GM06990 (cell line): ENCODE data around the gene CDS1.

Experiments used
- DNase-seq: peaks from one replicate; pipeline ENCODE4 v3.0.0-alpha.2; 2011; ENCODE audit not compliant: insufficient read length; ENCODE audit errors: extremely low read depth
- H3K27me3 ChIP-seq: replicated peaks from 2 replicates; pipeline ENCODE4 v1.6.0; 2011; ENCODE audit warnings: low read length; ENCODE audit not compliant: control insufficient read depth, insufficient read depth
- H3K36me3 ChIP-seq: 2 replicates; pipeline ENCODE4 v1.5.1; 2011; ENCODE audit warnings: low read length; ENCODE audit not compliant: control insufficient read depth, insufficient read depth
- H3K4me3 ChIP-seq: replicated peaks from 2 replicates; pipeline ENCODE4 v1.5.1; 2011; ENCODE audit warnings: low read depth, mild to moderate bottlenecking, control low read depth, low read length
- TF ChIP-seq, protein P1 (sequence below): IDR thresholded peaks from 2 replicates; pipeline ENCODE4 v1.5.1; 2011; ENCODE audit warnings: low read length, control low read depth, mild to moderate bottlenecking, inconsistent platforms; ENCODE audit not compliant: insufficient read depth, poor library complexity, severe bottlenecking

CDS1 gene

DNA sequence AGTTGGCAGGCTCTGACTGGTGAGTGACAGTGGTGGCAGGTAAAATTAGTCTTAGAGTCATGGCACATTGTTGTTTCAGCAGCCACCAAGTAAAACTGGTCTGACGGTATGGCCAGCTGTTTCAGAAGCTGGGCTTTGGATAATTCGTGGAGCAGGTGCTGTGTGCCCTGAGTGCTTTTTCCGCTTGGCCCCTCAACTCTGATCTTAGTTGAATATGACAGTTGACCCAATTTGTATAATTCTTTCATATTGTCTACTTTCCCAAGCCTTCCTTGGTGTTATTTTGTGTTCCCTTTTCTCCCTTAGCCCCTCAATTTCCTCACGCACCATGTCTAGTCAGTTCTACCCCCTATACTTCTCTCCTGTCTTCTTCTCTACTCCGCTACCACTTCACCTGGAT, 32.0 kb downstream of the CDS1 start:
- no peak for DNase-seq
- TF ChIP-seq, protein P1, sequence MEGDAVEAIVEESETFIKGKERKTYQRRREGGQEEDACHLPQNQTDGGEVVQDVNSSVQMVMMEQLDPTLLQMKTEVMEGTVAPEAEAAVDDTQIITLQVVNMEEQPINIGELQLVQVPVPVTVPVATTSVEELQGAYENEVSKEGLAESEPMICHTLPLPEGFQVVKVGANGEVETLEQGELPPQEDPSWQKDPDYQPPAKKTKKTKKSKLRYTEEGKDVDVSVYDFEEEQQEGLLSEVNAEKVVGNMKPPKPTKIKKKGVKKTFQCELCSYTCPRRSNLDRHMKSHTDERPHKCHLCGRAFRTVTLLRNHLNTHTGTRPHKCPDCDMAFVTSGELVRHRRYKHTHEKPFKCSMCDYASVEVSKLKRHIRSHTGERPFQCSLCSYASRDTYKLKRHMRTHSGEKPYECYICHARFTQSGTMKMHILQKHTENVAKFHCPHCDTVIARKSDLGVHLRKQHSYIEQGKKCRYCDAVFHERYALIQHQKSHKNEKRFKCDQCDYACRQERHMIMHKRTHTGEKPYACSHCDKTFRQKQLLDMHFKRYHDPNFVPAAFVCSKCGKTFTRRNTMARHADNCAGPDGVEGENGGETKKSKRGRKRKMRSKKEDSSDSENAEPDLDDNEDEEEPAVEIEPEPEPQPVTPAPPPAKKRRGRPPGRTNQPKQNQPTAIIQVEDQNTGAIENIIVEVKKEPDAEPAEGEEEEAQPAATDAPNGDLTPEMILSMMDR, result no peak
- Histone ChIP-seq H3K36me3 (no peaks in the 10 kb centered on the region), H3K4me3 (no peak overlapping the region), H3K27me3 (no peaks in the 10 kb centered on the region; the same call in 1 of the 2 replicates)

DNA sequence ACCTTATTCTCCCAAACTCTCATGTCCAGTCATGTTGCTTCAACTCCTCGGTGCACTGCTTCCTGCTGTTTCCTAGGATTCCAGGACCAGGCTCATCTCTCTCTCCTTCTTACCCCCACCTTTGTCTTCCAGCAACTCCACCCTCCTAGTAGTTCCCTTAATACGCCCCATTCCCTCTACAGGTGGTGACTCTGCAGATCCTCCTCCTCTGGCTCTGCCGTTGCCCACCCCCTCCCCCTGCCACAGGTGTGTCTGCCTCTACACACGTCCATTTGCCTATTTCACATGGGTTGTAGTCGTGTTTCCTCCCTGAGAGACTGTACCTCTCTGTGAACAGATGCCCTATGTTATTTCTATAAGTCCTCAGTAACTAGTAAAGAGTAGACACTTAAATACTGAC, 32.4 kb downstream of the CDS1 start:
- DNase-seq, result no peak
- TF ChIP-seq, protein P1, result no peak
- no peak overlapping the region for H3K4me3 ChIP-seq

DNA sequence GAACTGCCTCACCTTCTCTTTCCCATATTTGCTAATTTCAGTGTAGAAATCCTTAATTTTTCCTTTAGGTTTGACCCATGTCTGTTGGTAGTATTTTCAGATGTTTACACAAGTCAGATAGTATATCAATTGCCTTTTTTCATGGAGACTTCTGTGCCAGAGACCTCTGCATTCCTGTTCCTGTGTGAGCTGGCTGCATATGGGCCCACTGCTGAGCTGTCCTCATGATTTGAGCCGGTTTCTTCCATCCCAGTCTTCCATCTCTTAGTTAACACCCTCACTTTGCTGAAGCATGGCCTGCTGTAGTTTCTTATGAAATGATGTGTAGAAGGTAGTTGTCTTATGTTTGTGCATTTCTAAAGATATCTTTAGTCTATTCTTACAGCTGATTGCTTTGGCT, 40.0 kb downstream of the CDS1 start:
- no peak overlapping the region for H3K4me3 ChIP-seq
- H3K27me3 ChIP-seq, result no peaks in the 10 kb centered on the region; the same call in 1 of the 2 replicates
- TF ChIP-seq, protein P1, result no peak
- DNase-seq, result no peak
- H3K36me3 ChIP-seq, result no peaks in the 10 kb centered on the region

More for the DNA sequence above, 32.4 kb downstream of the CDS1 start:
- H3K27me3 ChIP-seq, result no peaks in the 10 kb centered on the region; the same call in 1 of the 2 replicates
- no peaks in the 10 kb centered on the region for H3K36me3 ChIP-seq

GRCh38 chr4:84623661-84624060, 40.7 kb downstream of the CDS1 start:
- Histone ChIP-seq H3K36me3 (no peaks in the 10 kb centered on the region), H3K27me3 (no peaks in the 10 kb centered on the region), H3K4me3 (no peak overlapping the region)
- no peak for DNase-seq
- TF ChIP-seq, protein P1, result no peak

- Histone ChIP-seq H3K27me3 (no peaks in the 10 kb centered on the region), H3K4me3 (no peak overlapping the region), H3K36me3 (no peaks in the 10 kb centered on the region)
- DNase-seq, result no peak
- TF ChIP-seq, protein P1, result no peak
Observed at GRCh38 chr4:84626673-84627072, 43.7 kb downstream of the CDS1 start.

DNA sequence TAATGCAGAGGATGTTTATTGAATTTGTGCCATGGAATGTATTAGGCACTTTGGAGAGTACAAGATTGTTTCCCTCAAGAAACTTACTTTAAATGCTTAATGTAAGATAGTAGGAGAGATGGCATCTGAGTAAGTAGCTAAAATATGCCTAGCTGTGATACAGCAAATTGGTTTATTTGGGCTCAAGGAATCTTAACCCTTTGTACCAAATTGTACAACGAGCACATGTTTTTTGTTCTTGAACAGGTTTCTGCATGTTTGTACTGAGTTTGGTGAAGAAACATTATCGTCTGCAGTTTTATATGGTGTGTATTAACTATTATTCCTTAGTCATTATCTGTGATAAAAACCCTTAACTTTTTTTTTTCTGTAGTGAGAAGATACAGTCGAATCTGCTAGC, 48.6 kb downstream of the CDS1 start:
- H3K4me3 ChIP-seq, result no peak overlapping the region
- TF ChIP-seq, protein P1, result no peak
- H3K36me3 ChIP-seq, result no peaks in the 10 kb centered on the region
- DNase-seq, result no peak
- H3K27me3 ChIP-seq, result no peaks in the 10 kb centered on the region
